GM12878 (cell line): ENCODE results near the gene CADPS. TPM values are rescaled to one million over a fixed set of nuclear protein-coding genes. Genes with fewer than 3 reads are reported as not detected.

ENCODE experiments used
- ATAC-seq: fragments of 200-7000 bp; cut with Tn5 transposase; 3 replicates; pipeline ENCODE4 v1.9.1; 2020; ENCODE audit warnings: mild to moderate bottlenecking, moderate library complexity
- BruUV-seq: library from RNA; stranded (reverse); fragments of 400-500 nt; replicated peaks from 2 replicates; lab custom pipeline; 2021; lab: Mats Ljungman, UMichigan
- CTCF ChIA-PET: fragments of 300-600 bp; sonication (Branson Sonifier 250); formaldehyde crosslinking; extraction: SDS; loops from one replicate; lab custom pipeline; 2021; ENCODE audit warnings: inconsistent platforms; lab: Yijun Ruan, JAX
- POLR2A ChIA-PET: fragments of 350-600 bp; formaldehyde crosslinking; extraction: SDS; loops from one replicate; lab custom pipeline; 2021; ENCODE audit warnings: inconsistent platforms; lab: Charles Lee
- RAD21 ChIA-PET: fragments of 300-600 bp; sonication (Branson Sonifier 250); formaldehyde crosslinking; loops from one replicate; lab custom pipeline; 2023; ENCODE audit warnings: antibody characterized with exemption; ENCODE audit not compliant: unreplicated experiment; lab: Charles Lee
- SMC1A ChIA-PET: fragments of 300-600 bp; sonication (Branson Sonifier 250); formaldehyde crosslinking; loops from one replicate; lab custom pipeline; 2023; ENCODE audit not compliant: unreplicated experiment, uncharacterized antibody; lab: Charles Lee
- DNase-seq: peaks from one replicate; pipeline ENCODE4 v3.0.0-alpha.2; 2011; ENCODE audit warnings: low read depth, low spot score
- FAIRE-seq: peaks from 3 replicates; lab custom pipeline; 2011; peaks lifted over from hg19 to GRCh38; lab: Jason Lieb, UNC
- H2AFZ ChIP-seq: 2 replicates; pipeline ENCODE4 v1.6.0; 2011; ENCODE audit warnings: low read depth, low read length, control low read depth; ENCODE audit not compliant: control insufficient read depth
- H3K27ac ChIP-seq: 2 replicates; pipeline ENCODE4 v1.5.1; 2011; ENCODE audit warnings: control low read depth; ENCODE audit not compliant: control insufficient read depth, insufficient read depth
- H3K27me3 ChIP-seq, 2 experiments: replicated peaks in 1 of 2; 2 replicates each; pipeline versions ENCODE4 v1.6.0 to v1.6.1; 2011; ENCODE audit warnings: low read length in 1 of 2; ENCODE audit not compliant: control insufficient read depth in 2 of 2, insufficient read depth in 2 of 2
- H3K36me3 ChIP-seq, 2 experiments: 2 replicates each; pipeline ENCODE4 v1.5.1; 2011; ENCODE audit warnings: low read length in 1 of 2; ENCODE audit not compliant: control insufficient read depth in 2 of 2, insufficient read depth in 2 of 2
- H3K4me1 ChIP-seq: 2 replicates; pipeline ENCODE4 v1.6.1; 2011; ENCODE audit warnings: mild to moderate bottlenecking, low read length, moderate library complexity, mixed read lengths; ENCODE audit not compliant: control insufficient read depth, insufficient read depth
- H3K4me2 ChIP-seq: 2 replicates; pipeline ENCODE4 v1.6.0; 2011; ENCODE audit warnings: control low read depth; ENCODE audit not compliant: control insufficient read depth, insufficient read depth
- H3K4me3 ChIP-seq: fragments of 200-600 bp; sonication (generic); 2 replicates; pipeline ENCODE4 v1.5.1; 2016
- H3K79me2 ChIP-seq: 2 replicates; pipeline ENCODE4 v1.6.0; 2011; ENCODE audit warnings: low read length; ENCODE audit not compliant: control insufficient read depth, insufficient read depth
- H3K9ac ChIP-seq: 2 replicates; pipeline ENCODE4 v1.8.0; 2011; ENCODE audit warnings: low read length, control low read depth, mixed read lengths; ENCODE audit not compliant: control insufficient read depth, insufficient read depth
- H3K9me3 ChIP-seq: replicated peaks from 3 replicates; pipeline ENCODE4 v1.5.1; 2011; ENCODE audit warnings: mild to moderate bottlenecking, low read length; ENCODE audit not compliant: control insufficient read depth, insufficient read depth
- H4K20me1 ChIP-seq: 2 replicates; pipeline ENCODE4 v1.6.0; 2011; ENCODE audit not compliant: control insufficient read depth, insufficient read depth
- BACH1 ChIP-seq: fragments of 450-650 bp; IDR thresholded peaks from 2 replicates; pipeline ENCODE4 v1.6.1; 2017; ENCODE audit warnings: mild to moderate bottlenecking, borderline replicate concordance
- CBX5 ChIP-seq: sonication (generic); IDR thresholded peaks from 2 replicates; pipeline ENCODE4 v1.6.1; 2016; ENCODE audit warnings: low read depth, moderate library complexity, mild to moderate bottlenecking, inconsistent platforms
- CEBPB ChIP-seq, 2 experiments: fragments of 150-350 bp in 1 of 2; IDR thresholded peaks; 2 replicates each; pipeline ENCODE4 v1.6.1; 2012 to 2014; ENCODE audit warnings: low read depth in 2 of 2, low read length in 2 of 2, borderline replicate concordance in 1 of 2, inconsistent platforms in 1 of 2
- CUX1 ChIP-seq: IDR thresholded peaks from 2 replicates; pipeline ENCODE4 v1.6.1; 2012; ENCODE audit warnings: improper control_type of control experiment, low read depth, low read length; ENCODE audit not compliant: insufficient replicate concordance
- DPF2 ChIP-seq: fragments of 450-650 bp; IDR thresholded peaks from 2 replicates; pipeline ENCODE4 v1.6.1; 2017; ENCODE audit warnings: mild to moderate bottlenecking
- MYB ChIP-seq: fragments of 150-350 bp; IDR thresholded peaks from 2 replicates; pipeline ENCODE4 v1.6.1; 2014; ENCODE audit warnings: mild to moderate bottlenecking, low read depth, low read length, borderline replicate concordance
- PRDM15 ChIP-seq: fragments of 450-650 bp; formaldehyde crosslinking; IDR thresholded peaks from 2 replicates; pipeline ENCODE4 v1.4.0; 2020; ENCODE audit warnings: mild to moderate bottlenecking, moderate library complexity
- SIX5 ChIP-seq: IDR thresholded peaks from 2 replicates; pipeline ENCODE4 v1.6.1; 2011; ENCODE audit warnings: mild to moderate bottlenecking, low read depth, low read length, moderate library complexity; ENCODE audit not compliant: severe bottlenecking
- SPI1 ChIP-seq: IDR thresholded peaks from 2 replicates; pipeline ENCODE4 v1.6.1; 2011; ENCODE audit warnings: low read depth, mild to moderate bottlenecking, low read length, moderate library complexity, borderline replicate concordance; ENCODE audit not compliant: insufficient read depth
- SRF ChIP-seq, 2 experiments: IDR thresholded peaks; 2 replicates each; pipeline ENCODE4 v1.6.1; 2011; ENCODE audit warnings: low read depth in 2 of 2, low read length in 2 of 2, mild to moderate bottlenecking in 1 of 2, moderate library complexity in 1 of 2
- SUZ12 ChIP-seq: fragments of 200-600 bp; sonication (generic); IDR thresholded peaks from one replicate; pipeline ENCODE4 v1.6.1; 2018; ENCODE audit warnings: antibody characterized with exemption, mild to moderate bottlenecking; ENCODE audit not compliant: unreplicated experiment
- TBL1XR1 ChIP-seq: IDR thresholded peaks from 2 replicates; pipeline ENCODE4 v1.6.1; 2012; ENCODE audit warnings: low read depth, low read length, improper control_type of control experiment
- ZNF217 ChIP-seq: fragments of 450-650 bp; IDR thresholded peaks from 2 replicates; pipeline ENCODE4 v1.6.1; 2017; ENCODE audit warnings: antibody characterized with exemption, mild to moderate bottlenecking
- ZNF384 ChIP-seq: IDR thresholded peaks from 2 replicates; pipeline ENCODE4 v1.6.1; 2012; ENCODE audit warnings: low read depth, mild to moderate bottlenecking, low read length, improper control_type of control experiment, borderline replicate concordance
- WGBS: methylation state at CpG from one replicate; pipeline ENCODE4 v1.1.6; 2016; ENCODE audit warnings: low lambda C conversion rate; ENCODE audit not compliant: insufficient replicate concordance, insufficient coverage; ENCODE audit errors: missing lambda C conversion rate; 5-methylcytosine and 5-hydroxymethylcytosine counted together
- in situ Hi-C: fragments of 300-500 bp; cut with MboI; formaldehyde crosslinking; loops from 9 replicates; pipeline ENCODE4 v1.14.3; 2018; ENCODE audit warnings: mixed read lengths
- intact Hi-C: fragments of 100-400 bp; cut with micrococcal nuclease; formaldehyde crosslinking; loops from one replicate; pipeline ENCODE4 v1.14.2; 2022; ENCODE audit not compliant: unreplicated experiment
- polyA plus RNA-seq, 11 experiments: library from polyadenylated mRNA; depleted of rRNA in 4 of 11; unstranded in 6 of 11; stranded (reverse) in 5 of 11; fragments of >200 nt; fragmentation: Nextera tagmentation in 4 of 11; fragmentation: Illumina TruSeq in 1 of 11; extraction: Ambion mirVana in 4 of 11; extraction: Trizol in 1 of 11; gene quantifications; 1 replicate in 1 of 11; 2 replicates in 10 of 11; pipeline versions ENCODE4 v1.2.1 to v1.2.3, GENCODE V29; 2011 to 2016; ENCODE audit warnings: inconsistent platforms in 2 of 11, missing spikeins in 2 of 11, low read depth in 1 of 11
- total RNA-seq, 4 experiments: library from RNA; depleted of rRNA in 3 of 4; stranded (reverse); fragments of >200 nt in 3 of 4; fragmentation: Illumina TruSeq in 1 of 4; extraction: Trizol in 1 of 4; gene quantifications; 2 replicates each; pipeline versions ENCODE4 v1.2.1 to v1.2.3, GENCODE V29; 2013 to 2021

The CADPS gene
- total and polyA plus RNA-seq, 10 of the 15 experiments (the other 5 are each of a cell fraction or from before 2014, with no cell fraction given), result 0.20 TPM; not detected in 9

GRCh38 chr3:62373714-62374333, 501.4 kb downstream of the CADPS start (continued):
- TF ChIP-seq CUX1 (no peak), BACH1 (no peak), ZNF384 (no peak)
- TF ChIP-seq, all 136 proteins: peak for 0

- ATAC-seq (no peak), FAIRE-seq (no peak), DNase-seq (no peak)
- H3K4me1 ChIP-seq, result no peaks in the 10 kb centered on the region
- peaks cover 6 to 9% of the 10 kb centered on the region in 2 experiments for H3K27me3 ChIP-seq
- H3K36me3 ChIP-seq, result no peaks in the 10 kb centered on the region
- H3K4me3 ChIP-seq, result no peak within 1 kb of the TSS
- ChIA-PET SMC1A (no interaction called here), CTCF (no interaction called here), POLR2A (no interaction called here), RAD21 (no interaction called here)
- no peak within 1 kb of the TSS for H2AFZ ChIP-seq
- H3K79me2 ChIP-seq, result no peaks in the 10 kb centered on the region
- no peak within 1 kb of the TSS for H3K27ac ChIP-seq
- intact Hi-C loops, result no loop called here
- in situ Hi-C loops, result no loop called here
- H3K9ac ChIP-seq, result no peak within 1 kb of the TSS
- H3K9me3 ChIP-seq, result no peaks in the 10 kb centered on the region
- H3K4me2 ChIP-seq, result no peak within 1 kb of the TSS
- WGBS, result 20% methylated on average over 22 of the region's 28 CpGs
- BruUV-seq, result no TSS peak
- no peaks in the 10 kb centered on the region for H4K20me1 ChIP-seq
- no peak for TF ChIP-seq SUZ12
- no peak for TF ChIP-seq CEBPB (IDR thresholded peaks at IDR 0.05; ENCODE audit: borderline replicate concordance in 1 of 2, low read depth in 2 of 2, low read length in 2 of 2)
- no peak for TF ChIP-seq MYB
- TF ChIP-seq CBX5, result no peak
- TF ChIP-seq SRF (IDR thresholded peaks at IDR 0.05; ENCODE audit: low read depth in 2 of 2, low read length in 2 of 2), result no peak
- no peak for TF ChIP-seq SIX5
- no peak for TF ChIP-seq ZNF217
- no peak for TF ChIP-seq TBL1XR1
- no peak for TF ChIP-seq ZNF384
- TF ChIP-seq PRDM15 (CRISPR knock-in tag), result no peak
- no peak for TF ChIP-seq SPI1
- TF ChIP-seq DPF2, result no peak
These were observed 502.0 kb downstream of the CADPS start, which contains the start of gene FEZF2 for GRCh38 chr3:62373215-62373614. Gene FEZF2, minus strand, starts transcription at chr3:62373550. Its CDS starts 682 bp downstream, at chr3:62372868.
